Epithelial cell of esophagus (primary cell): ENCODE measurements around the gene ANKRD1.
"Not testable (repeated sequence)": the region's sequence is repeated elsewhere in the genome, so short reads cannot be mapped to it uniquely, and the experiment has no call there.

Experiments
- DNase-seq: peaks from one replicate; pipeline ENCODE4 v3.0.0; 2010; ENCODE audit warnings: low read depth
- H3K4me3 ChIP-seq: 2 replicates; pipeline ENCODE4 v1.5.1; 2011; ENCODE audit warnings: mild to moderate bottlenecking, low read length, control low read depth
- TF ChIP-seq, protein P1 (sequence below): IDR thresholded peaks from 2 replicates; pipeline ENCODE4 v1.5.1; 2011; ENCODE audit warnings: low read depth, mild to moderate bottlenecking, low read length, control low read depth, inconsistent platforms; ENCODE audit not compliant: insufficient read depth; ENCODE audit errors: missing control alignments

The ANKRD1 gene

GRCh38 chr10:90947030-90947960 lies 26.4 kb upstream of the ANKRD1 start:
- TF ChIP-seq, protein P1, sequence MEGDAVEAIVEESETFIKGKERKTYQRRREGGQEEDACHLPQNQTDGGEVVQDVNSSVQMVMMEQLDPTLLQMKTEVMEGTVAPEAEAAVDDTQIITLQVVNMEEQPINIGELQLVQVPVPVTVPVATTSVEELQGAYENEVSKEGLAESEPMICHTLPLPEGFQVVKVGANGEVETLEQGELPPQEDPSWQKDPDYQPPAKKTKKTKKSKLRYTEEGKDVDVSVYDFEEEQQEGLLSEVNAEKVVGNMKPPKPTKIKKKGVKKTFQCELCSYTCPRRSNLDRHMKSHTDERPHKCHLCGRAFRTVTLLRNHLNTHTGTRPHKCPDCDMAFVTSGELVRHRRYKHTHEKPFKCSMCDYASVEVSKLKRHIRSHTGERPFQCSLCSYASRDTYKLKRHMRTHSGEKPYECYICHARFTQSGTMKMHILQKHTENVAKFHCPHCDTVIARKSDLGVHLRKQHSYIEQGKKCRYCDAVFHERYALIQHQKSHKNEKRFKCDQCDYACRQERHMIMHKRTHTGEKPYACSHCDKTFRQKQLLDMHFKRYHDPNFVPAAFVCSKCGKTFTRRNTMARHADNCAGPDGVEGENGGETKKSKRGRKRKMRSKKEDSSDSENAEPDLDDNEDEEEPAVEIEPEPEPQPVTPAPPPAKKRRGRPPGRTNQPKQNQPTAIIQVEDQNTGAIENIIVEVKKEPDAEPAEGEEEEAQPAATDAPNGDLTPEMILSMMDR, result no peak
- H3K4me3 ChIP-seq, result no peak overlapping the region
- DNase-seq, result no peak

GRCh38 chr10:90945491-90946070 lies 24.7 kb upstream of the ANKRD1 start:
- TF ChIP-seq, protein P1, result no peak
- DNase-seq, result no peak
- no peak overlapping the region for H3K4me3 ChIP-seq

GRCh38 chr10:90944749-90945148 lies 23.9 kb upstream of the ANKRD1 start:
- no peak for DNase-seq
- no peak overlapping the region for H3K4me3 ChIP-seq
- TF ChIP-seq, protein P1, result no peak

- H3K4me3 ChIP-seq, DNase-seq: not testable (repeated sequence)
These were observed 22.1 kb upstream of the ANKRD1 start for GRCh38 chr10:90942980-90943379.

GRCh38 chr10:90939648-90940047 lies 18.8 kb upstream of the ANKRD1 start:
- no peak for DNase-seq
- H3K4me3 ChIP-seq, result no peak overlapping the region
- TF ChIP-seq, protein P1, result no peak

- no peak overlapping the region for H3K4me3 ChIP-seq
- TF ChIP-seq, protein P1, result no peak
- no peak for DNase-seq
These were observed 18.2 kb upstream of the ANKRD1 start for GRCh38 chr10:90939116-90939515.

GRCh38 chr10:90937645-90938258 lies 16.9 kb upstream of the ANKRD1 start:
- TF ChIP-seq, protein P1, result no peak
- H3K4me3 ChIP-seq, result no peak overlapping the region
- DNase-seq, result no peak
